ENCODE measurements around the gene FGF14. TPM values are rescaled to one million over a fixed set of nuclear protein-coding genes. Genes with fewer than 3 reads are reported as not detected.

Gene FGF14
- total RNA-seq, 2 donors from 2014 or later, result 0.14 TPM

DNA sequence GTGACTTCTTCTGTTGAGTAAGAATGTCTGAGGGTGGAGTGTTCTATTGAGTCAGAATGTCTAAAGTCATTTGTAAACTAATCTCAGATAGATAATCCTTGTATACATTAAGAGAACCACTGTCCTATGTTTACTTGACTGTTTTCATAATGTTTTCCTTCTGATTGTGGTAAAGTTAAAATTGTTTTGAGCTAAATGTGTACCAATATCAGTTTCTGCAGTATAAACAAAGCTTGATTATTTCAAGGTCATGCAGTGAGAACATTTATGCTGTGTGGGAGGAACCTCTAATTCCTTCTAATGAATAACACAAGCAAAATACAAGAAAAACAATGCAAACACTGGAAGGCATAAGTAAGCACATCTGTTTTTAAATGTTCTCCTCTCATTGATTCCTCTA is 434.6 kb downstream of the FGF14 start:
- H3K27ac ChIP-seq, result no peak overlapping the region
- H3K27me3 ChIP-seq (replicated peaks; ENCODE audit: insufficient read depth), result no peaks in the 10 kb centered on the region
- no peak overlapping the region for H3K4me3 ChIP-seq
- H3K36me3 ChIP-seq, result no peaks in the 10 kb centered on the region
- TF ChIP-seq, protein P1, sequence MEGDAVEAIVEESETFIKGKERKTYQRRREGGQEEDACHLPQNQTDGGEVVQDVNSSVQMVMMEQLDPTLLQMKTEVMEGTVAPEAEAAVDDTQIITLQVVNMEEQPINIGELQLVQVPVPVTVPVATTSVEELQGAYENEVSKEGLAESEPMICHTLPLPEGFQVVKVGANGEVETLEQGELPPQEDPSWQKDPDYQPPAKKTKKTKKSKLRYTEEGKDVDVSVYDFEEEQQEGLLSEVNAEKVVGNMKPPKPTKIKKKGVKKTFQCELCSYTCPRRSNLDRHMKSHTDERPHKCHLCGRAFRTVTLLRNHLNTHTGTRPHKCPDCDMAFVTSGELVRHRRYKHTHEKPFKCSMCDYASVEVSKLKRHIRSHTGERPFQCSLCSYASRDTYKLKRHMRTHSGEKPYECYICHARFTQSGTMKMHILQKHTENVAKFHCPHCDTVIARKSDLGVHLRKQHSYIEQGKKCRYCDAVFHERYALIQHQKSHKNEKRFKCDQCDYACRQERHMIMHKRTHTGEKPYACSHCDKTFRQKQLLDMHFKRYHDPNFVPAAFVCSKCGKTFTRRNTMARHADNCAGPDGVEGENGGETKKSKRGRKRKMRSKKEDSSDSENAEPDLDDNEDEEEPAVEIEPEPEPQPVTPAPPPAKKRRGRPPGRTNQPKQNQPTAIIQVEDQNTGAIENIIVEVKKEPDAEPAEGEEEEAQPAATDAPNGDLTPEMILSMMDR (IDR thresholded peaks at IDR 0.05), result no peak
- H3K9me3 ChIP-seq, result no peaks in the 10 kb centered on the region
- ATAC-seq (ENCODE audit: insufficient number of reproducible peaks, low FRiP score, low read depth) (no peak), DNase-seq (ENCODE audit: low spot score) (no peak)
- H3K4me1 ChIP-seq (ENCODE audit: control insufficient read depth in 1 of 2, low read depth in 2 of 2), result no peaks in the 10 kb centered on the region

DNA sequence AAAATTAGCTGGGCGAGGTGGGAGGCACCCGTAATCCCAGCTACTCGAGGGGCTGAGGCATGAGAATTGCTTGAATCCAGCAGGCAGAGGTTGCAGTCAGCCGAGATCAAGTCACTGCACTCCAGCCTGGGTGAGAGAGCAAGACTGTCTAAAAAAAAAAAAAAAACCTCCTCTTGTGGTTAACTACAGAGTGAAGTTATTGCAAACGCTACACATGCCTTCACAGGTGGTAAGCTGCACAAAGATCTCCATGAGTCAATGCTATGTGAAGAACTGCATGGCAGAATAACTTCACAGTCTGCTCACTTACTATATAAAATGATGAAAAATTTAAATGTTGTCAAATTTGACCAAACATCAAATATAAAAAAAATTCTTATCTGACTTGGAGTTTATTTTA is 436.8 kb downstream of the FGF14 start:
- Histone ChIP-seq H3K27me3 (replicated peaks; ENCODE audit: insufficient read depth) (no peaks in the 10 kb centered on the region), H3K9me3 (no peaks in the 10 kb centered on the region), H3K4me3 (no peak overlapping the region), H3K4me1 (ENCODE audit: control insufficient read depth in 1 of 2, low read depth in 2 of 2) (no peaks in the 10 kb centered on the region), H3K36me3 (no peaks in the 10 kb centered on the region), H3K27ac (no peak overlapping the region)
- TF ChIP-seq, protein P1 (IDR thresholded peaks at IDR 0.05), result no peak
- ATAC-seq (ENCODE audit: insufficient number of reproducible peaks, low FRiP score, low read depth), result no peak
- DNase-seq (ENCODE audit: low spot score), result no peak

DNA sequence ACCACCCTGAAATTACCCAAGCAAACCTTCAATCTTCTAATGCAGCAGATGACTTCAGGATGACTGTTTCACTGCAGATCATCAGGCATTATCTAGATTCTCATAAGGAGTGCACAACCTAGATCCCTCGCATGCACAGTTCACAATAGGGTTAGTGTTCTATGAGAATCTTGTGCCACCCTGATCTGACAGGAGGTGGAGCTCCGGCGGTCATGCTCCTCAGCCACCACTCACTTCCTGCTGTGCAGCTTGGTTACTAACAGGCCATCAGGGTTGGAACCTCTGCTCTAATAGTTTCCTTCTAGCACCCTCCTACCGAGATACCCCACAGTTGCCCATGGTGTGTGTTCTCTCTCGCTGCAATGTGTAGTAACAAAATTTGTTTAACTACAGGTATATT is 442.8 kb downstream of the FGF14 start:
- ATAC-seq (ENCODE audit: insufficient number of reproducible peaks, low FRiP score, low read depth) (no peak), DNase-seq (ENCODE audit: low spot score) (no peak)
- Histone ChIP-seq H3K27ac (no peak overlapping the region), H3K27me3 (replicated peaks; ENCODE audit: insufficient read depth) (no peaks in the 10 kb centered on the region), H3K36me3 (no peaks in the 10 kb centered on the region), H3K4me1 (ENCODE audit: control insufficient read depth in 1 of 2, low read depth in 2 of 2) (no peaks in the 10 kb centered on the region), H3K4me3 (no peak overlapping the region), H3K9me3 (no peaks in the 10 kb centered on the region)
- TF ChIP-seq, protein P1 (IDR thresholded peaks at IDR 0.05), result no peak

DNA sequence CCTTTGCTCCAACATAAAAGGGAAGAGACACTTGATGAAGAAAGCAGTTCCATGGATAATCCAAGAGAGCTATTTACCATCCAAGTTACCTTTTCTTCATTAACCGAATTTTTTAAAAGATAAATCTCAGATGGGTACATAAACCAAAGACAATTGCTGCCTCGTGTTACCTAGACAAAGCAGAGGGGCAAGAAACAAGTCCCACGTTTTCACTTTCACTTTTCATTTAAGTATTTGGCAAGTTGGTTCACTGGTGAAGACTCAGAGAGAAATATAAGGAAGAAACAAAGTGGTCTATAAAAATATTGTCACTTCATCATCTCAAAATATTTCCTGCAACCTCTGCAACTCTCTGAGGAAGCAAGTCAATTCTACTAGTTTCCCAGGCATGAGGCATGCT is 446.1 kb downstream of the FGF14 start:
- Histone ChIP-seq H3K9me3 (no peaks in the 10 kb centered on the region), H3K27me3 (replicated peaks; ENCODE audit: insufficient read depth) (no peaks in the 10 kb centered on the region), H3K4me3 (no peak overlapping the region), H3K4me1 (ENCODE audit: control insufficient read depth in 1 of 2, low read depth in 2 of 2) (no peaks in the 10 kb centered on the region), H3K27ac (no peak overlapping the region), H3K36me3 (no peaks in the 10 kb centered on the region)
- ATAC-seq (ENCODE audit: insufficient number of reproducible peaks, low FRiP score, low read depth), result no peak
- no peak for DNase-seq (ENCODE audit: low spot score)
- TF ChIP-seq, protein P1 (IDR thresholded peaks at IDR 0.05), result no peak

DNA sequence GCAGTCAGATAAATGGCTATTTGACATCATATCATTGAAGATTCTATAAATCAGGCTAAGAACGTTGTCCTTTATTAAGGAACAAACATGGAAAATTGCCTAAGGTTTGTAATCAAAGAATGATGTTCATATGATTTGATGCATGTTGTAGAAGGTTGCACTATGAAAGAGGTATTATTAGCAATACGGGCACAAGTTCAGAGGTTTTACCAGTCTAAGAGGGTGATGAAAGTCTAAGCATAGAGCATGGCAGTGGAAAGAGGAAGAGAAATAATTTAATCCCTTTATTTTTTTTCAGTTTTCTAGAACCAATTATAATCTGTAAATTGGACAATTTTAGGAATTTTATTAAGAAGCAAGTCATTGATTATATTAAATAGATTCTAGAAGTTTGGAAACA is 450.7 kb downstream of the FGF14 start:
- no peak for ATAC-seq (ENCODE audit: insufficient number of reproducible peaks, low FRiP score, low read depth)
- Histone ChIP-seq H3K4me1 (ENCODE audit: control insufficient read depth in 1 of 2, low read depth in 2 of 2) (no peaks in the 10 kb centered on the region), H3K4me3 (no peak overlapping the region), H3K36me3 (no peaks in the 10 kb centered on the region), H3K27me3 (replicated peaks; ENCODE audit: insufficient read depth) (no peaks in the 10 kb centered on the region), H3K9me3 (no peaks in the 10 kb centered on the region), H3K27ac (no peak overlapping the region)
- TF ChIP-seq, protein P1 (IDR thresholded peaks at IDR 0.05), result no peak
- no peak for DNase-seq (ENCODE audit: low spot score)
